ENCODE results near the gene PIGT. TPM values are rescaled to one million over a fixed set of nuclear protein-coding genes. Genes with fewer than 3 reads are reported as not detected.
A peak's percentile ranks its signal among the peaks of the same experiment; 100 is the strongest.

PIGT gene
- total and polyA plus RNA-seq, 8 donors = 22.6 to 137 (median 58.8) TPM

DNA sequence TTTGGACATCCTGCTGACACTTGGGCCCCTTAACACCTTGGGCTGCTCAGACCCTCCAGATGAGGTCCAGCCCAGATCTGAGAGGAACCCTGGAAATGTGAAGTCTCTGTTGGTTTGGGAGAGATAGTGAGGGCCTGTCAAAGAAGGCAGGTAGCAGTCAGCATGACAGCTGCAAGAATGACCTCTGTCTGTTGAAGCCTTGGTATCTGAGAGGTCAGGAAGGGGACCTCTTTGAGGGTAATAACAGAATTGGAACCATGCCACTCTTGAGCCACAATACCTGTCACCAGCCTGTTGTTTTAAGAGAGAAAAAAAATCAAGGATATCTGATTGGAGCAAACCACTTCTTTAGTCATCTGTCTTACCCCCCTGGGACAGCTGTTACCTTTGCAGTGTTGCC is 48.8 kb upstream of the PIGT start:
- no peak overlapping the region for H3K4me3 ChIP-seq
- no peak overlapping the region for H3K27ac ChIP-seq
- H3K4me1 ChIP-seq = peaks cover 12 to 51% (median 26%) of the 10 kb centered on the region in 4 donors
- no peaks in the 10 kb centered on the region for H3K9me3 ChIP-seq
- TF ChIP-seq, protein P1, sequence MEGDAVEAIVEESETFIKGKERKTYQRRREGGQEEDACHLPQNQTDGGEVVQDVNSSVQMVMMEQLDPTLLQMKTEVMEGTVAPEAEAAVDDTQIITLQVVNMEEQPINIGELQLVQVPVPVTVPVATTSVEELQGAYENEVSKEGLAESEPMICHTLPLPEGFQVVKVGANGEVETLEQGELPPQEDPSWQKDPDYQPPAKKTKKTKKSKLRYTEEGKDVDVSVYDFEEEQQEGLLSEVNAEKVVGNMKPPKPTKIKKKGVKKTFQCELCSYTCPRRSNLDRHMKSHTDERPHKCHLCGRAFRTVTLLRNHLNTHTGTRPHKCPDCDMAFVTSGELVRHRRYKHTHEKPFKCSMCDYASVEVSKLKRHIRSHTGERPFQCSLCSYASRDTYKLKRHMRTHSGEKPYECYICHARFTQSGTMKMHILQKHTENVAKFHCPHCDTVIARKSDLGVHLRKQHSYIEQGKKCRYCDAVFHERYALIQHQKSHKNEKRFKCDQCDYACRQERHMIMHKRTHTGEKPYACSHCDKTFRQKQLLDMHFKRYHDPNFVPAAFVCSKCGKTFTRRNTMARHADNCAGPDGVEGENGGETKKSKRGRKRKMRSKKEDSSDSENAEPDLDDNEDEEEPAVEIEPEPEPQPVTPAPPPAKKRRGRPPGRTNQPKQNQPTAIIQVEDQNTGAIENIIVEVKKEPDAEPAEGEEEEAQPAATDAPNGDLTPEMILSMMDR (IDR thresholded peaks at IDR 0.05) = no peak
- no peak for TF ChIP-seq EP300 (IDR thresholded peaks at IDR 0.05)
- no peak for TF ChIP-seq POLR2AphosphoS5 (IDR thresholded peaks at IDR 0.05)
- TF ChIP-seq POLR2A (IDR thresholded peaks at IDR 0.05) = no peak
- peaks cover 23 to 43% (median 40%) of the 10 kb centered on the region in 4 donors for H3K36me3 ChIP-seq
- no peaks in the 10 kb centered on the region for H3K27me3 ChIP-seq
- intact Hi-C loops (cut with DNase I; ENCODE audit: low total_unique reads) = loop anchor here (5.0 kb wide), 1 partner anchor 55 kb away; no protein-coding TSS in a partner anchor
- no peak for DNase-seq

DNA sequence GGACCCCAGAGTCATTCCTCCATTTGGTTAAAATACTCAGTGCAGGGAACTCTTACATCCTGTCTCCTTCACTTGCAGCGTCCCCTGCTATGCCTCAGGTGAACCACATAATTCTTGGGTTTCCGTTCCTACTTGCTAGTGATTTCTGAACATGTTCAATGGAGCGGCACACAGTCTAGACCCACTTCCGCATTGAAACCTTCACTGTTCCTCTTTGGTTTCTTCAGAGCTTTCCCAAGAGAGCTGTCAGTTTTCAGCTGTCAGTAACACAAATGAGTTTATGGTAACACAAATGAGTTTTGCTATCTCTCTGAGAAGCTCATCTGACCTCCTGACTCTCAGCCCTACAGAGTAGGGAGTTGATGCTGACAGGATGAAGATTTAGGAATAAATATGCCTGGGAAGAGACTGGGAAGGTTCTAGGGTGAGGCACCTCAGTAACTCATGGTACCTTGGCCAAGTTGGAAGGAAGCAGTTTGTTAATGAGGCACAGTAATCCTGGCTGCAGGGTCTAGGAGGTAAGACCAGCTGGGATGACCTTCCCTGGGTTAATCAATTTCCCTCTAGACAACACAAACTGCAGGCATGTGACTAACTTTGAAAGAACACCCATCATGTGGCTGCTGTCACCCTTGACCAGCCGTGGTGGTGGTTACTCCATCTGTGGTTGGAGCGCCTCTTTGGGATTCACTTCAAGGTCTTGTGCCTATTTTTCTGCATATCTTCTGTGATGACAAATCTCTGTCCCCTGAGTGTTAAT is 47.5 kb upstream of the PIGT start:
- intact Hi-C loops (cut with DNase I; ENCODE audit: low total_unique reads) = loop anchor here (5.0 kb wide), 1 partner anchor 54 kb away; no protein-coding TSS in a partner anchor
- no peak overlapping the region for H3K4me3 ChIP-seq
- H3K9me3 ChIP-seq = no peaks in the 10 kb centered on the region
- no peaks in the 10 kb centered on the region for H3K27me3 ChIP-seq
- no peak for DNase-seq
- WGBS, 5 donors = 67 to 86% (median 77%) methylated on average over 6 of the region's 6 CpGs
- no peak for TF ChIP-seq POLR2AphosphoS5 (IDR thresholded peaks at IDR 0.05)
- no peak for TF ChIP-seq POLR2A (IDR thresholded peaks at IDR 0.05)
- TF ChIP-seq EP300 (IDR thresholded peaks at IDR 0.05) = no peak
- TF ChIP-seq, protein P1 (IDR thresholded peaks at IDR 0.05) = no peak
- H3K4me1 ChIP-seq = peaks cover 18 to 57% (median 31%) of the 10 kb centered on the region in 4 donors
- peak overlapping the region in 2 of 5 donors; percentile 21 to 45 for H3K27ac ChIP-seq
- peaks cover 23 to 43% (median 40%) of the 10 kb centered on the region in 4 donors for H3K36me3 ChIP-seq

DNA sequence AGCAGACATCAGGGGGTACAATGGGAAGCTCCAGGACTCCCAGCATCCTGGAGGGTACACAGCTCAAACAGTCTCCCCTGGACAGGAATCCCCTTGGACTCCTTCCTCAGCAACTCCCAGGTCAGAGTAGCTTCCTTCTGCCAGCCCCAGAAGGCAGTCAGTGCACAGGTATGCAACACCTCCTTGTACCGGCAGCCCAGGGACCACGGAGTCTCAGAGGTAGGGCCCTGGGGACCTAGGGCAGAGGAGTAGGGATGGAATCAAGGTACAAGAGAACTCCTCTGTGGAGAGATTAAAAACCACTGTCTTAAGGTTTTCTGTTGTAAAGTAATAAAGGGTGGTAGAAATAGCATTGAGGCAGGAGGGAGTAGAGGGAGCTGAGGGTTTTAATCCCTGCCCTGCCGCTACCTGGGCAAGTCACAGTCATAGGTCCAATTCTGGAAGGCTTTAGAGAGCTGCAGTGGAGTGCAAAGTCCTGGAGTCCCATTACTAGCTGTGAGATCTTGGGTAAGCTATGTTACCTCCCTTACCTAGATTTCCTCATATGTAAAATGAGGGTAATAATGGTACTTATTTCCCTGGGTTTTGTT is 45.3 kb upstream of the PIGT start:
- Histone ChIP-seq H3K36me3 (peaks cover 21 to 43% (median 35%) of the 10 kb centered on the region in 4 donors), H3K27me3 (no peaks in the 10 kb centered on the region), H3K4me3 (no peak overlapping the region), H3K9me3 (no peaks in the 10 kb centered on the region), H3K4me1 (peaks cover 14 to 42% (median 22%) of the 10 kb centered on the region in 4 donors), H3K27ac (no peak overlapping the region)
- DNase-seq = no peak
- TF ChIP-seq, protein P1 (IDR thresholded peaks at IDR 0.05) = no peak
- TF ChIP-seq POLR2A (IDR thresholded peaks at IDR 0.05) = no peak
- TF ChIP-seq POLR2AphosphoS5 (IDR thresholded peaks at IDR 0.05) = no peak
- no peak for TF ChIP-seq EP300 (IDR thresholded peaks at IDR 0.05)
- 57 to 100% (median 73%) methylated on average over 3 of the region's 3 CpGs for WGBS, 5 donors
- intact Hi-C loops (cut with DNase I; ENCODE audit: low total_unique reads) = no loop called here

DNA sequence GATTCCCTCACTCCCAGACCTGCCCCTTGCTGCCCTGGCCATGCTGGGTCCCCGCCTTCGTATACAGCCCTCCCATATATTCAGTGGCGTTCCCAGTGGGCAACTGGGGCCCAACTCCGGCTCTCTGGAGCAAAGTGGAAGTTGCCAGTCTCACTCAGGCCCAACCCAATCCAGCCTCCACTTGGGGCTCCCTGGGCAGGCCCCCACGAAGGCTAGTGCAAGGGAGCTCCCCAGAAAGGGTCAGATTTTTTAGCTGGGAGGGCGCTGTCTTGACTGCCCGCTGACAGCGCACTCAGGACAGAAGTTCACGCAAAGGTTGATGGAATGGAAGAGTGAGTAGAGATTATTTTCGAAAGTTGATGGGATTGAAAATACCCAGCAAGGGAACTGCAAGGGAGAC is 43.7 kb upstream of the PIGT start:
- DNase-seq = no peak
- TF ChIP-seq EP300 (IDR thresholded peaks at IDR 0.05) = no peak
- TF ChIP-seq, protein P1 (IDR thresholded peaks at IDR 0.05) = no peak
- TF ChIP-seq POLR2AphosphoS5 (IDR thresholded peaks at IDR 0.05) = no peak
- no peak for TF ChIP-seq POLR2A (IDR thresholded peaks at IDR 0.05)
- intact Hi-C loops (cut with DNase I; ENCODE audit: low total_unique reads) = no loop called here
- WGBS, 5 donors = 80 to 86% (median 82%) methylated on average over 10 of the region's 10 CpGs
- Histone ChIP-seq H3K4me1 (peaks cover 14 to 39% (median 20%) of the 10 kb centered on the region in 4 donors), H3K27me3 (no peaks in the 10 kb centered on the region), H3K4me3 (peak overlapping the region in 2 of 4 donors; percentile 45 to 52), H3K9me3 (no peaks in the 10 kb centered on the region), H3K36me3 (peaks cover 7 to 31% (median 23%) of the 10 kb centered on the region in 4 donors), H3K27ac (peak overlapping the region in 4 of 5 donors; percentile 51 to 85 (median 81))

Data from stomach (tissue), 9 donors.